ENCODE measurements around the gene DRC7.

- TF ChIP-seq CTCF (IDR thresholded peaks at IDR 0.05) (no peak), POLR2A (IDR thresholded peaks at IDR 0.05) (no peak)
These were observed 18.0 kb upstream of the DRC7 start for GRCh38 chr16:57676553-57677085.
